IPS-18a (cell line): Measurements from ENCODE around the gene SERPINA10.
"Not testable (repeated sequence)": the region's sequence is repeated elsewhere in the genome, so short reads cannot be mapped to it uniquely, and the experiment has no call there.

ENCODE experiments used
- H3K27ac ChIP-seq: one replicate; pipeline ENCODE4 v1.5.1; 2013; ENCODE audit warnings: low read length
- H3K27me3 ChIP-seq: one replicate; pipeline ENCODE4 v1.6.1; 2013; ENCODE audit warnings: mild to moderate bottlenecking, low read length; ENCODE audit not compliant: control insufficient read depth, insufficient read depth
- H3K36me3 ChIP-seq: one replicate; pipeline ENCODE4 v1.6.1; 2013; ENCODE audit warnings: low read depth, low read length; ENCODE audit not compliant: control insufficient read depth
- H3K4me1 ChIP-seq: one replicate; pipeline ENCODE4 v1.6.1; 2013; ENCODE audit warnings: low read depth, low read length; ENCODE audit not compliant: control insufficient read depth
- H3K4me3 ChIP-seq: one replicate; pipeline ENCODE4 v1.5.1; 2013; ENCODE audit warnings: low read length
- H3K9ac ChIP-seq: one replicate; pipeline ENCODE4 v1.6.1; 2013; ENCODE audit warnings: mild to moderate bottlenecking, low read length, moderate library complexity
- H3K9me3 ChIP-seq: one replicate; pipeline ENCODE4 v1.6.1; 2013; ENCODE audit warnings: low read depth, low read length; ENCODE audit not compliant: control insufficient read depth

The SERPINA10 gene

DNA sequence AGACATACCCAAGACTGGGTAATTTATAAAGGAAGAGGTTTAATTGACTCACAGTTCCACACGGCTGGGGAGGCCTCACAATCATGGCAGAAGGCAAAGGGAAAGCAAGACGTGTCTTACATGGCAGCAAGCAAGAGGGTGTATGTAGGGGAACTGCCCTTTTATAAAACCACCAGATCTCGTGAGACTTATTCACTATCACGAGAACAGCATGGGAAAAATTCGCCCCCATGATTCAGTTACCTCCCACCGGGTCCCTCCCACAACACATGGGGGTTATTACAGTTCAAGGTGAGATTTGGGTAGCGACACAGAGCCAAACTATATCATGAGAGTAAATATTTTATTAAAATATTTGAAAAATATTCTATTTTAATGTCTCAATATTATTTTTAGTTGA, 24.5 kb downstream of the SERPINA10 start:
- not testable (repeated sequence) for H3K27me3 ChIP-seq

DNA sequence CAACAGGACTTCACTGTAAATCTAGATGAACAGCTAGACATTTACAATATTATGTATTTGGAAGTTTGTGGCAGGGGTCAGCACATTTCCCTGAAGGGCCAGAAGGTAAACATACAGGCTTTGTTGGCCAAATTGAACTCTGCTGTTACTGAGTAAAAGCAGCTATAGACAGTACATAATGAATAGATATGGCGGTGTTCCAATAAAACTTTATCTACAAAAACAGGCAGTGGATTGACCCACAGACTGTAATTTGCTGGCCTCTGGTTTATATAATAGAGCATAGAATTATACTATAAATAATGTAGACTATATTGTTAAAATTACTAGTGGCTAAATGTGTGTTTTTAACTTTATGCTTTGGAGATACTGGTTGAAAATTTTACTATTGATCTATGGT, 25.7 kb downstream of the SERPINA10 start:
- Histone ChIP-seq H3K36me3 (peaks cover 6% of the 10 kb centered on the region), H3K9me3 (no peaks in the 10 kb centered on the region), H3K4me1 (no peaks in the 10 kb centered on the region), H3K4me3 (no peak overlapping the region), H3K27me3 (no peaks in the 10 kb centered on the region), H3K9ac (no peak overlapping the region), H3K27ac (no peak overlapping the region)

More for the DNA sequence above, 24.5 kb downstream of the SERPINA10 start:
- not testable (repeated sequence) for H3K4me3 ChIP-seq, H3K4me1 ChIP-seq, H3K9ac ChIP-seq, H3K9me3 ChIP-seq, H3K27ac ChIP-seq, H3K36me3 ChIP-seq

DNA sequence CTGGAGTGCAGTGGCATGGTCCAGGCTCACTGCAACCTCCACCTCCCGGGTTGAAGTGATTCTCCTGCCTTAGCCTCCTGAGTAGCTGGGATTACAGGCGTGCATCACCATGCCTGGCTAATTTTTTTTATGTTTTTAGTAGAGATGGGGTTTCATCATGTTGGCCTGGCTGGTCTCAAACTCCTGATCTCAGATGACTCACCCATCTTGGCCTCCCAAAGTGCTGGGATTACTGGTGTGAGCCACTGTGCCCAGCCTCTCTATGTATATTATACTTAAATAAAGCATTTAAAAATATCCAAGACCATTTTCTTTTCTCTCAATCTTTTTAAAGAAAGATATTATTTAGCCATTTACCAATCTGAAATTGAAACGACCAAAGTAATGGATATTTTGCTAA, 28.9 kb downstream of the SERPINA10 start:
- not testable (repeated sequence) for H3K4me3 ChIP-seq, H3K9ac ChIP-seq, H3K27me3 ChIP-seq, H3K36me3 ChIP-seq, H3K27ac ChIP-seq, H3K9me3 ChIP-seq, H3K4me1 ChIP-seq

DNA sequence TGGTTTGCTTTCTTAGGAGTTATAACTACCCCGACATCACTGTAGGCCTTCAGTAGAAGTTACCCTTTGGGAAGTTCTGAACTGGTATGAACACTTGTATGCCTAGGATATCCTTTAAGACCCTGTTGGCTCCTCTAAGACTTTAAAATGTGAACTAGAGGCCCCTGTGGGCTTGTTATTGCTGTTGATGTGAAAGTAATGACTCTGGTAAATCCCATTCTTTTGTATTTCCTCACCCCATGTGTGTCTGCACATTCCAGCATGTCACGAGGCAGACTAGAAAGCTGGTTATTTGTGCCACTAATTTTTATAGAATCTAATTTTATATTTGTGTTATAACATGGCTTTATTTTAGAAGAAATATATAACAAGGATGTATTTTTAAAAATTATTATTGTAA, 48.9 kb downstream of the SERPINA10 start:
- Histone ChIP-seq H3K4me3 (no peak overlapping the region), H3K4me1 (no peaks in the 10 kb centered on the region), H3K9ac (no peak overlapping the region), H3K27me3 (no peaks in the 10 kb centered on the region), H3K27ac (no peak overlapping the region), H3K36me3 (peaks cover 17% of the 10 kb centered on the region), H3K9me3 (no peaks in the 10 kb centered on the region)

DNA sequence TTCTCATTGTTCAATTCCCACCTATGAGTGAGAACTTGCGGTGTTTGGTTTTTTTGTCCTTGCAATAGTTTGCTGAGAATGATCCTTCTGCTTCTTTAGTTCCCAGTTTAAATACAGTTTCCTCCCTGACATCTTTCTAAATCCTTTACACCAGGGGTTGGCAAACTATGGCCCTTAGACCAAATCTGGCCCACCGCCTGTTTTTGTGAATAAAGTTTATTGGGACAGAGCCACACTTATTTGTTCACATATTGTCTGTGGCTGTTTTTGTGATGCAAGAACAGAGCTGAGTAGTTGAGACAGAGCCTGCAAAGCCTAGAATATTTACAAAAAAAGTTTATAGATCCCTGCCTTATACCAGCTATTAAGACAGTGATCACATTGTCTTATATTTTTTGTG, 53.7 kb downstream of the SERPINA10 start:
- H3K36me3 ChIP-seq: peaks cover 8% of the 10 kb centered on the region
- H3K4me1 ChIP-seq: no peaks in the 10 kb centered on the region
- H3K27ac ChIP-seq: no peak overlapping the region
- no peak overlapping the region for H3K9ac ChIP-seq
- no peaks in the 10 kb centered on the region for H3K27me3 ChIP-seq
- no peaks in the 10 kb centered on the region for H3K9me3 ChIP-seq
- H3K4me3 ChIP-seq: no peak overlapping the region

DNA sequence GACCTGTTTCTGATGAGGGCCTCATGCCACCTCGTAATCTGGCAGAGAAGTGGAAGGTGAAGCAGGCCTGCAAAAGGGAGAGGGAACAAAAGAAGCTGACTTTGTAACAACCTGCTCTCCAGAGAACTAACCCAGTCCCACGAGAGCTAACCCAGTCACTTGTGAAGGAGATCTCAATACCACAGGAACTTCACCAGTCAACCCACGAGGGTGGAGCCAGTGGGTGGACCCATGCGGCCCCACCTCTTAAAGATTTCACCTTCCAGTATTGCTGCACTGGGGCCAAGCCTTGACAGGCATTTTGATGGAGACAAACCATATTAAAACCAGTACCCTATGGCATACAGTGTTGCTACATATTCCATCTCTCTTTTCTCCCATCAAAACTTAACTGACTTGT, 55.1 kb downstream of the SERPINA10 start:
- Histone ChIP-seq H3K27me3 (no peaks in the 10 kb centered on the region), H3K36me3 (peaks cover 8% of the 10 kb centered on the region), H3K27ac (no peak overlapping the region), H3K4me1 (no peaks in the 10 kb centered on the region), H3K9ac (no peak overlapping the region), H3K4me3 (no peak overlapping the region), H3K9me3 (no peaks in the 10 kb centered on the region)

DNA sequence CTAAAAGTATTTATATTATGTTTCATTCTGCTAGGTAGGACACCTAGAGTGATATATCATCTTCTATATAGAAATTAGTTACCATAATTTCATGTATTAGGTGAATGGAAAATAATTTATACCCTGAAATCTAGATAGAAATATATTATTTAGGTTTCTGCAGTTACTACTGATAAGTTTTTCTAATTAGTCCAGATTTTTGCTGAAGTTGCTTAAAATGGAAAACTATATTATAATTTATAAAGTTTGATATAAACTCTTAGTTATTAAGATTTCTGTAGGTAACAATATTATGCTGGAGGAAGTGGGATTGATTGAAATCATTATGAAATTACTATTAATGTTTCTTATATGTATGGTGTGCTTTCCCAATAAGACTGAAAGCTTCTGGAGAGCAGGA, 56.0 kb downstream of the SERPINA10 start:
- Histone ChIP-seq H3K4me3 (no peak overlapping the region), H3K9me3 (no peaks in the 10 kb centered on the region), H3K9ac (no peak overlapping the region), H3K27me3 (no peaks in the 10 kb centered on the region), H3K4me1 (no peaks in the 10 kb centered on the region), H3K27ac (no peak overlapping the region), H3K36me3 (peaks cover 4% of the 10 kb centered on the region)
